NB4 (cell line): ENCODE results near the gene SLC7A7.

Source experiments
- POLR2A ChIP-seq: IDR thresholded peaks from 2 replicates; pipeline ENCODE4 v1.6.1; 2011; ENCODE audit warnings: mild to moderate bottlenecking; ENCODE audit not compliant: insufficient read length; ENCODE audit errors: extremely low read depth
- TF ChIP-seq, protein P1 (sequence below): IDR thresholded peaks from one replicate; pipeline ENCODE4 v1.5.1; 2012; ENCODE audit warnings: low read depth, low read length
- TF ChIP-seq, protein P2 (sequence below): IDR thresholded peaks from 2 replicates; pipeline ENCODE4 v1.6.1; 2011; ENCODE audit warnings: low read depth, low read length

DNA sequence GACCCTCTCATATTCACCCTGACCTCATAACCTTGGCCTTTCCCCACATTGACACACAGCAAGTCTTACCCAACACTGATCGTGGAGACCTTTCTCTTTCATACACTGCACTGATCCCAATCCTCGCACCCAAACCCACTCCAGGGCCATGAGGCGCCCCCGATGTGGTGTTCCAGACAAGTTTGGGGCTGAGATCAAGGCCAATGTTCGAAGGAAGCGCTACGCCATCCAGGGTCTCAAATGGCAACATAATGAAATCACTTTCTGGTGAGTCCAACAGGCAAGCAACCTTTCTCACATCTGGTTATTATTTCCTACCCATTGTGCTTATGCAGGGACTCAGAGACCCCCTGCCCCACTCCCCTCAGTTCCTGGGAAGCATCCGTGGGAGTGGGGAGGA lies 26.5 kb upstream of the SLC7A7 start:
- TF ChIP-seq, protein P1, sequence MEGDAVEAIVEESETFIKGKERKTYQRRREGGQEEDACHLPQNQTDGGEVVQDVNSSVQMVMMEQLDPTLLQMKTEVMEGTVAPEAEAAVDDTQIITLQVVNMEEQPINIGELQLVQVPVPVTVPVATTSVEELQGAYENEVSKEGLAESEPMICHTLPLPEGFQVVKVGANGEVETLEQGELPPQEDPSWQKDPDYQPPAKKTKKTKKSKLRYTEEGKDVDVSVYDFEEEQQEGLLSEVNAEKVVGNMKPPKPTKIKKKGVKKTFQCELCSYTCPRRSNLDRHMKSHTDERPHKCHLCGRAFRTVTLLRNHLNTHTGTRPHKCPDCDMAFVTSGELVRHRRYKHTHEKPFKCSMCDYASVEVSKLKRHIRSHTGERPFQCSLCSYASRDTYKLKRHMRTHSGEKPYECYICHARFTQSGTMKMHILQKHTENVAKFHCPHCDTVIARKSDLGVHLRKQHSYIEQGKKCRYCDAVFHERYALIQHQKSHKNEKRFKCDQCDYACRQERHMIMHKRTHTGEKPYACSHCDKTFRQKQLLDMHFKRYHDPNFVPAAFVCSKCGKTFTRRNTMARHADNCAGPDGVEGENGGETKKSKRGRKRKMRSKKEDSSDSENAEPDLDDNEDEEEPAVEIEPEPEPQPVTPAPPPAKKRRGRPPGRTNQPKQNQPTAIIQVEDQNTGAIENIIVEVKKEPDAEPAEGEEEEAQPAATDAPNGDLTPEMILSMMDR: no peak
- TF ChIP-seq, protein P2, sequence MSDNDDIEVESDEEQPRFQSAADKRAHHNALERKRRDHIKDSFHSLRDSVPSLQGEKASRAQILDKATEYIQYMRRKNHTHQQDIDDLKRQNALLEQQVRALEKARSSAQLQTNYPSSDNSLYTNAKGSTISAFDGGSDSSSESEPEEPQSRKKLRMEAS: no peak
- TF ChIP-seq POLR2A: no peak
